ENCODE data around the gene RBM24. TPM values are rescaled to one million over a fixed set of nuclear protein-coding genes. Genes with fewer than 3 reads are reported as not detected.

RBM24 gene
- total RNA-seq, 1 donor from 2014 or later, result 27.6 TPM

DNA sequence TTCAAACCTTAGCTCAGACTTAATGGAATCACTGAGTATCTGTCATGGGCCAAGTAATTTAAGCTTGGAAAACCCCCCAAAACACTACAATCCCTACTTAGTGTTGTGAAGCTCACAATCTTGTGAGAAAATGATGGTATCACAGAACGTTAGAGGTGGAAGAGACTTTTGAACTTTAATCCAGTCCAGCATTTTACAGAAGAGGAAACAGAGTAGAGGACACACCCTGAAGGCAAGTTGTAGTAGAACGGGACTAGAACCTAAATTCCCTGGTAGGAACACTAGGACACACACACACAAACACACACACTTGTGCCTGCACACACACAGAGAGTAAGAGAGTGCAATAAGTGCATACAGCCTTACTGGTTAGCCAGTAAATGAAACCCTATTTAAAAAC lies 62.1 kb downstream of the RBM24 start:
- TF ChIP-seq EZH2phosphoT487 (IDR thresholded peaks at IDR 0.05), result no peak
- no peaks in the 10 kb centered on the region for H3K27me3 Mint-ChIP-seq (ENCODE audit: insufficient read depth, low read depth)

More for the DNA sequence above, 62.1 kb downstream of the RBM24 start:
- Histone ChIP-seq H3K27ac (no peak overlapping the region), H2AFZ (replicated peaks) (no peak overlapping the region), H3K36me3 (no peaks in the 10 kb centered on the region), H3F3A (ENCODE audit: low read depth) (no peaks in the 10 kb centered on the region), H3K4me1 (no peaks in the 10 kb centered on the region), H3K27me3 (no peaks in the 10 kb centered on the region), H3K4me2 (no peak overlapping the region), H4K20me1 (ENCODE audit: low read depth) (no peaks in the 10 kb centered on the region), H3K9ac (no peak overlapping the region), H3K79me2 (ENCODE audit: low read depth) (no peaks in the 10 kb centered on the region), H3K4me3 (no peak overlapping the region), H3K9me3 (ENCODE audit: low read depth) (no peaks in the 10 kb centered on the region)
- Mint-ChIP-seq H3K9me3 (no peaks in the 10 kb centered on the region), H3K4me1 (no peaks in the 10 kb centered on the region), H3K36me3 (no peaks in the 10 kb centered on the region), H3K27ac (no peak overlapping the region), H3K4me3 (no peak overlapping the region)
- no peak for DNase-seq (ENCODE audit: low spot score)

Other genes starting within 250 kb of the RBM24 start
- not detected in 2 replicates for gene STMND1, start 179.3 kb upstream of the RBM24 start, total RNA-seq (ENCODE audit: low replicate concordance)
- gene CAP2, start 112.2 kb downstream of the RBM24 start, total RNA-seq (ENCODE audit: low replicate concordance), result 18.4 and 27.4 TPM in 2 replicates